DOHH2 (cell line): ENCODE measurements around the gene TREML2.
A peak's percentile ranks its signal among the peaks of the same experiment; 100 is the strongest.

Experiments used
- H3F3A ChIP-seq: fragments of 200-600 bp; sonication (generic), shearing (Covaris generic); 2 replicates; pipeline ENCODE4 v1.6.0; 2016; ENCODE audit warnings: antibody characterized with exemption, mild to moderate bottlenecking; ENCODE audit not compliant: control insufficient read depth, insufficient read depth
- H3K27ac ChIP-seq: fragments of 200-600 bp; sonication (generic); 2 replicates; pipeline ENCODE4 v1.5.1; 2014; ENCODE audit warnings: low read depth, mild to moderate bottlenecking, low read length, moderate library complexity
- H3K27me3 ChIP-seq: fragments of 200-600 bp; sonication (generic); 2 replicates; pipeline ENCODE4 v1.6.1; 2014; ENCODE audit warnings: mild to moderate bottlenecking, low read length, mixed read lengths; ENCODE audit not compliant: control insufficient read depth
- H3K36me3 ChIP-seq: fragments of 200-600 bp; sonication (generic); 2 replicates; pipeline ENCODE4 v1.6.1; 2014; ENCODE audit warnings: mild to moderate bottlenecking, low read length, moderate library complexity, mixed read lengths; ENCODE audit not compliant: control insufficient read depth
- H3K4me1 ChIP-seq: fragments of 200-600 bp; sonication (generic); 2 replicates; pipeline ENCODE4 v1.6.1; 2014; ENCODE audit warnings: mild to moderate bottlenecking, low read length, mixed read lengths; ENCODE audit not compliant: control insufficient read depth
- H3K4me2 ChIP-seq: fragments of 200-600 bp; sonication (generic); 2 replicates; pipeline ENCODE4 v1.6.0; 2014; ENCODE audit warnings: mild to moderate bottlenecking, low read length, moderate library complexity
- H3K4me3 ChIP-seq: fragments of 200-600 bp; sonication (generic); 2 replicates; pipeline ENCODE4 v1.5.1; 2014; ENCODE audit warnings: mild to moderate bottlenecking, low read length, mixed read lengths
- H3K79me2 ChIP-seq: fragments of 200-600 bp; sonication (generic); 2 replicates; pipeline ENCODE4 v1.6.1; 2014; ENCODE audit warnings: mild to moderate bottlenecking, low read length, mixed read lengths; ENCODE audit not compliant: control insufficient read depth
- H3K9me2 ChIP-seq: fragments of 200-600 bp; sonication (generic); replicated peaks from 2 replicates; pipeline ENCODE4 v1.6.1; 2014; ENCODE audit warnings: mild to moderate bottlenecking, low read length, mixed read lengths; ENCODE audit not compliant: control insufficient read depth
- H3K9me3 ChIP-seq: fragments of 200-600 bp; sonication (generic); 2 replicates; pipeline ENCODE4 v1.6.1; 2014; ENCODE audit warnings: antibody characterized with exemption, low read length, mixed read lengths; ENCODE audit not compliant: control insufficient read depth, insufficient read depth
- H4K20me1 ChIP-seq: fragments of 200-600 bp; sonication (generic); 2 replicates; pipeline ENCODE4 v1.6.0; 2014; ENCODE audit warnings: low read depth, mild to moderate bottlenecking, antibody characterized with exemption, low read length, moderate library complexity; ENCODE audit not compliant: control insufficient read depth, insufficient read depth
- CTCF ChIP-seq: fragments of 200-600 bp; sonication (generic); IDR thresholded peaks from one replicate; pipeline ENCODE4 v1.5.1; 2014; ENCODE audit warnings: antibody characterized with exemption, mild to moderate bottlenecking, low read depth, low read length; ENCODE audit not compliant: poor library complexity, severe bottlenecking
- EZH2phosphoT487 ChIP-seq: fragments of 200-600 bp; sonication (generic); IDR thresholded peaks from 2 replicates; pipeline ENCODE4 v1.6.1; 2017; ENCODE audit warnings: borderline replicate concordance, mild to moderate bottlenecking, antibody characterized with exemption, low read length, moderate library complexity, mixed read lengths

The TREML2 gene

GRCh38 chr6:41193884-41194283 is 7.1 kb downstream of the TREML2 start:
- H3K4me3 ChIP-seq = no peak overlapping the region
- no peak overlapping the region for H3K27ac ChIP-seq
- peaks cover 14% of the 10 kb centered on the region; the same call in 1 of the 2 replicates for H3K9me3 ChIP-seq
- H3F3A ChIP-seq = no peaks in the 10 kb centered on the region
- H3K27me3 ChIP-seq = no peaks in the 10 kb centered on the region
- no peak overlapping the region for H3K4me2 ChIP-seq
- no peaks in the 10 kb centered on the region for H3K9me2 ChIP-seq
- no peak for TF ChIP-seq EZH2phosphoT487
- TF ChIP-seq CTCF = no peak
- H4K20me1 ChIP-seq = no peaks in the 10 kb centered on the region
- H3K79me2 ChIP-seq = no peaks in the 10 kb centered on the region
- H3K36me3 ChIP-seq = no peaks in the 10 kb centered on the region
- H3K4me1 ChIP-seq = peaks cover under 1% of the 10 kb centered on the region

- Histone ChIP-seq H4K20me1 (no peaks in the 10 kb centered on the region), H3K79me2 (no peaks in the 10 kb centered on the region), H3F3A (no peaks in the 10 kb centered on the region), H3K9me2 (no peaks in the 10 kb centered on the region), H3K27ac (no peak overlapping the region), H3K27me3 (no peaks in the 10 kb centered on the region), H3K4me1 (no peaks in the 10 kb centered on the region), H3K9me3 (peaks cover 14% of the 10 kb centered on the region; the same call in 1 of the 2 replicates), H3K36me3 (no peaks in the 10 kb centered on the region), H3K4me2 (no peak overlapping the region), H3K4me3 (no peak overlapping the region)
- no peak for TF ChIP-seq EZH2phosphoT487
- no peak for TF ChIP-seq CTCF
These were observed 7.7 kb downstream of the TREML2 start for GRCh38 chr6:41193171-41193734.

- H3F3A ChIP-seq = no peaks in the 10 kb centered on the region
- H3K36me3 ChIP-seq = no peaks in the 10 kb centered on the region
- H3K27ac ChIP-seq = no peak overlapping the region
- H3K79me2 ChIP-seq = no peaks in the 10 kb centered on the region
- no peak overlapping the region for H3K4me2 ChIP-seq
- H3K27me3 ChIP-seq = no peaks in the 10 kb centered on the region
- H3K4me3 ChIP-seq = no peak overlapping the region
- H3K9me3 ChIP-seq = peaks cover 14% of the 10 kb centered on the region; the same call in 1 of the 2 replicates
- no peaks in the 10 kb centered on the region for H3K4me1 ChIP-seq
- no peaks in the 10 kb centered on the region for H3K9me2 ChIP-seq
- no peaks in the 10 kb centered on the region for H4K20me1 ChIP-seq
- TF ChIP-seq CTCF (peak; percentile 73), EZH2phosphoT487 (no peak)
These were observed 9.4 kb downstream of the TREML2 start for GRCh38 chr6:41191569-41191968.
